Activated CD8-positive, alpha-beta memory T cell treated with anti-CD3 and anti-CD28 coated beads, Interleukin-2, amount 10 ng/mL, durations not matched to agents 7 days and 5 days (primary cell): Measurements from ENCODE around the gene H1-8. TPM values are rescaled to one million over a fixed set of nuclear protein-coding genes. Genes with fewer than 3 reads are reported as not detected.

Source experiments
- ATAC-seq: fragments of 150-1000 bp; cut with Tn5 transposase; one replicate; pipeline ENCODE4 v1.10.0; 2021; ENCODE audit warnings: moderate library complexity
- CTCF ChIA-PET: fragments of 350-600 bp; sonication (Branson Sonifier 250); formaldehyde crosslinking; loops from one replicate; lab custom pipeline; 2021; ENCODE audit warnings: antibody characterized with exemption; lab: Charles Lee
- DNase-seq: peaks from one replicate; pipeline ENCODE4 v3.0.0-alpha.2; 2020
- H3K27ac Mint-ChIP-seq: one replicate; pipeline ENCODE4 v1.8.0; 2021; ENCODE audit warnings: mild to moderate bottlenecking, mixed read lengths
- H3K27me3 Mint-ChIP-seq: one replicate; pipeline ENCODE4 v1.8.0; 2021; ENCODE audit warnings: mixed read lengths
- H3K36me3 Mint-ChIP-seq: one replicate; pipeline ENCODE4 v1.8.0; 2021; ENCODE audit warnings: mild to moderate bottlenecking, mixed read lengths
- H3K4me1 Mint-ChIP-seq: one replicate; pipeline ENCODE4 v1.8.0; 2021; ENCODE audit warnings: mixed read lengths
- H3K4me3 Mint-ChIP-seq: one replicate; pipeline ENCODE4 v1.8.0; 2021; ENCODE audit warnings: mild to moderate bottlenecking, moderate library complexity, mixed read lengths
- H3K9me3 Mint-ChIP-seq: one replicate; pipeline ENCODE4 v1.8.0; 2022; ENCODE audit warnings: low read depth, mixed read lengths
- total RNA-seq, 2 experiments: library from RNA; stranded (reverse); gene quantifications; one replicate each; pipeline ENCODE4 v1.2.3, GENCODE V29; 2021

Gene H1-8
- total RNA-seq, 2 experiments from 2014 or later: not detected

GRCh38 chr3:129548104-129548965 lies 5.4 kb downstream of the H1-8 start:
- Mint-ChIP-seq H3K27me3 (peaks cover 3% of the 10 kb centered on the region), H3K4me3 (no peak overlapping the region), H3K9me3 (no peaks in the 10 kb centered on the region), H3K27ac (no peak overlapping the region), H3K4me1 (no peaks in the 10 kb centered on the region), H3K36me3 (no peaks in the 10 kb centered on the region)
- DNase-seq (no peak), ATAC-seq (no peak)
- CTCF ChIA-PET: no interaction called here

GRCh38 chr3:129549006-129549800 lies 6.2 kb downstream of the H1-8 start:
- no peaks in the 10 kb centered on the region for H3K36me3 Mint-ChIP-seq
- H3K27ac Mint-ChIP-seq: no peak overlapping the region
- no peaks in the 10 kb centered on the region for H3K9me3 Mint-ChIP-seq
- CTCF ChIA-PET: no interaction called here
- peaks cover 9% of the 10 kb centered on the region for H3K27me3 Mint-ChIP-seq
- peaks cover 6% of the 10 kb centered on the region for H3K4me1 Mint-ChIP-seq
- ATAC-seq (no peak), DNase-seq (no peak)
- no peak overlapping the region for H3K4me3 Mint-ChIP-seq

- Mint-ChIP-seq H3K27ac (no peak overlapping the region), H3K9me3 (no peaks in the 10 kb centered on the region), H3K4me3 (no peak overlapping the region), H3K36me3 (no peaks in the 10 kb centered on the region), H3K27me3 (peaks cover 14% of the 10 kb centered on the region), H3K4me1 (peaks cover 12% of the 10 kb centered on the region)
- no peak for ATAC-seq
- DNase-seq: no peak
- CTCF ChIA-PET: interaction anchor here (0.9 kb wide), 1 partner anchor 79 kb away, joined by 3 read pairs; no protein-coding TSS in a partner anchor
Measured at GRCh38 chr3:129549805-129550204, 6.8 kb downstream of the H1-8 start.

- no peak for DNase-seq
- Mint-ChIP-seq H3K9me3 (no peaks in the 10 kb centered on the region), H3K36me3 (no peaks in the 10 kb centered on the region), H3K27me3 (peaks cover 16% of the 10 kb centered on the region), H3K27ac (no peak overlapping the region), H3K4me3 (no peak overlapping the region), H3K4me1 (peaks cover 18% of the 10 kb centered on the region)
- ATAC-seq: no peak
- CTCF ChIA-PET: no interaction called here
Measured at GRCh38 chr3:129552287-129553050, 9.5 kb downstream of the H1-8 start.

GRCh38 chr3:129553171-129553570 lies 10.2 kb downstream of the H1-8 start:
- H3K9me3 Mint-ChIP-seq: no peaks in the 10 kb centered on the region
- DNase-seq (no peak), ATAC-seq (no peak)
- peaks cover 24% of the 10 kb centered on the region for H3K4me1 Mint-ChIP-seq
- no peak overlapping the region for H3K27ac Mint-ChIP-seq
- H3K27me3 Mint-ChIP-seq: peaks cover 16% of the 10 kb centered on the region
- no peaks in the 10 kb centered on the region for H3K36me3 Mint-ChIP-seq
- no peak overlapping the region for H3K4me3 Mint-ChIP-seq
- CTCF ChIA-PET: no interaction called here

- no peak overlapping the region for H3K4me3 Mint-ChIP-seq
- ATAC-seq: peak; percentile 34
- H3K9me3 Mint-ChIP-seq: no peaks in the 10 kb centered on the region
- peak; percentile 50 for DNase-seq
- peaks cover 16% of the 10 kb centered on the region for H3K27me3 Mint-ChIP-seq
- peaks cover 27% of the 10 kb centered on the region for H3K4me1 Mint-ChIP-seq
- H3K36me3 Mint-ChIP-seq: no peaks in the 10 kb centered on the region
- no peak overlapping the region for H3K27ac Mint-ChIP-seq
- CTCF ChIA-PET: interaction anchor here (1.0 to 1.3 kb wide), 3 partner anchors 15 to 40 kb away, joined by 3 to 4 read pairs (median 3); no protein-coding TSS in a partner anchor
Measured at GRCh38 chr3:129553719-129554118, 10.7 kb downstream of the H1-8 start.

- CTCF ChIA-PET: interaction anchor here (0.8 to 1.3 kb wide), 5 partner anchors 16 to 155 kb away, joined by 3 to 4 read pairs (median 3); no protein-coding TSS in a partner anchor
- no peak for DNase-seq
- Mint-ChIP-seq H3K4me3 (no peak overlapping the region), H3K27me3 (peaks cover 16% of the 10 kb centered on the region), H3K9me3 (no peaks in the 10 kb centered on the region), H3K36me3 (no peaks in the 10 kb centered on the region), H3K27ac (no peak overlapping the region), H3K4me1 (peaks cover 27% of the 10 kb centered on the region)
- no peak for ATAC-seq
Measured at GRCh38 chr3:129554356-129555152, 11.6 kb downstream of the H1-8 start.

GRCh38 chr3:129555153-129555550 lies 12.2 kb downstream of the H1-8 start:
- ATAC-seq (no peak), DNase-seq (no peak)
- CTCF ChIA-PET: interaction anchor here (1.1 to 1.3 kb wide), 2 partner anchors 18 to 37 kb away, joined by 3 to 4 read pairs; no protein-coding TSS in a partner anchor
- Mint-ChIP-seq H3K27me3 (peaks cover 16% of the 10 kb centered on the region), H3K36me3 (no peaks in the 10 kb centered on the region), H3K27ac (no peak overlapping the region), H3K9me3 (no peaks in the 10 kb centered on the region), H3K4me3 (no peak overlapping the region), H3K4me1 (peaks cover 27% of the 10 kb centered on the region)

GRCh38 chr3:129555616-129556357 lies 12.8 kb downstream of the H1-8 start:
- DNase-seq: no peak
- no peaks in the 10 kb centered on the region for H3K36me3 Mint-ChIP-seq
- ATAC-seq: no peak
- H3K9me3 Mint-ChIP-seq: no peaks in the 10 kb centered on the region
- peaks cover 16% of the 10 kb centered on the region for H3K27me3 Mint-ChIP-seq
- peaks cover 27% of the 10 kb centered on the region for H3K4me1 Mint-ChIP-seq
- H3K27ac Mint-ChIP-seq: no peak overlapping the region
- H3K4me3 Mint-ChIP-seq: no peak overlapping the region
- CTCF ChIA-PET: no interaction called here

GRCh38 chr3:129556358-129556695 lies 13.4 kb downstream of the H1-8 start:
- no peaks in the 10 kb centered on the region for H3K9me3 Mint-ChIP-seq
- ATAC-seq: no peak
- no peaks in the 10 kb centered on the region for H3K36me3 Mint-ChIP-seq
- no peak for DNase-seq
- peaks cover 27% of the 10 kb centered on the region for H3K4me1 Mint-ChIP-seq
- CTCF ChIA-PET: no interaction called here
- peaks cover 15% of the 10 kb centered on the region for H3K27me3 Mint-ChIP-seq
- no peak overlapping the region for H3K27ac Mint-ChIP-seq
- H3K4me3 Mint-ChIP-seq: no peak overlapping the region

GRCh38 chr3:129556890-129557547 lies 14.0 kb downstream of the H1-8 start:
- no peak for DNase-seq
- ATAC-seq: no peak
- Mint-ChIP-seq H3K4me3 (no peak overlapping the region), H3K9me3 (no peaks in the 10 kb centered on the region), H3K27me3 (peaks cover 12% of the 10 kb centered on the region), H3K4me1 (peaks cover 27% of the 10 kb centered on the region), H3K36me3 (no peaks in the 10 kb centered on the region), H3K27ac (no peak overlapping the region)
- CTCF ChIA-PET: no interaction called here

- Mint-ChIP-seq H3K4me3 (no peak overlapping the region), H3K4me1 (peaks cover 27% of the 10 kb centered on the region), H3K27ac (no peak overlapping the region), H3K27me3 (peaks cover 12% of the 10 kb centered on the region), H3K9me3 (no peaks in the 10 kb centered on the region), H3K36me3 (no peaks in the 10 kb centered on the region)
- CTCF ChIA-PET: no interaction called here
- ATAC-seq (no peak), DNase-seq (no peak)
Measured at GRCh38 chr3:129557548-129557894, 14.5 kb downstream of the H1-8 start.
